Measurements from ENCODE around the gene CGGBP1. TPM values are rescaled to one million over a fixed set of nuclear protein-coding genes. Genes with fewer than 3 reads are reported as not detected.
"Not testable (repeated sequence)": the region's sequence is repeated elsewhere in the genome, so short reads cannot be mapped to it uniquely, and the experiment has no call there.

Gene CGGBP1
- total RNA-seq, 1 experiment from 2014 or later = 36.9 TPM

DNA sequence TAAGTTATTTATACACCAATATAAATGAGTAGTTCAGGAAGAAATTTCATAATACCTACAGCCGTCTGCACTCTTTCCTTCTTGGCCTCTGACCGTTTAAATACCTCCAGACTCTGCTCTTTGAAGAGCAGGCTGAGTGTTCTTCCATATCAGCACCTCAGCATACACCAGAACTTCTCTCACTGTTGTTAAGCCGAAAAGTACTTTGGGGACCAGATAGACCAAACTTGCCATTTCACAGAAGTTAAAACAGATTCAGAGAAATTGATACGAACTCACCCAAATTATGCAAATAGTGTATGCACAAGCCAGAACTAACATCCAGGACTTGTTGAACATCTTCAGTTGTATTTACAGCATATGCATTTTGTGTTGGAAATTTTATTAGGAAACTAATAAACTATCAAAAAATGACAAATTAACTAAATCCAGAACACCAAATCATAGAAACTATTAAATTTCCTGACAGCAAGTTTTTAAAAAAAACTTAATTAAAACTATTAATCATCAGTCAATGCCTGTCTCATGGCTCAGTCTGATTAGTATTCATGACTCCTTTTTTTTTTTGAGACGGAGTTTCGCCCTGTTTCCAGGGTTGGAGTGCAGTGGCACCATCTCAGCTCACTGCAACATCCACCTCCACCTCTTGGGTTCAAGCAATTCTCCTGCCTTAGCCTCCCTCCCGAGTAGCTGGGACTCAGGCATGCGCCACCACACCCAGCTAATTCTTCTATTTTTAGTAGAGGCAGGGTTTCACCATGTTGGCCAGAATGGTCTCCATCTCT, 24.1 kb downstream of the CGGBP1 start:
- DNase-seq (ENCODE audit: low read depth) = no peak

DNA sequence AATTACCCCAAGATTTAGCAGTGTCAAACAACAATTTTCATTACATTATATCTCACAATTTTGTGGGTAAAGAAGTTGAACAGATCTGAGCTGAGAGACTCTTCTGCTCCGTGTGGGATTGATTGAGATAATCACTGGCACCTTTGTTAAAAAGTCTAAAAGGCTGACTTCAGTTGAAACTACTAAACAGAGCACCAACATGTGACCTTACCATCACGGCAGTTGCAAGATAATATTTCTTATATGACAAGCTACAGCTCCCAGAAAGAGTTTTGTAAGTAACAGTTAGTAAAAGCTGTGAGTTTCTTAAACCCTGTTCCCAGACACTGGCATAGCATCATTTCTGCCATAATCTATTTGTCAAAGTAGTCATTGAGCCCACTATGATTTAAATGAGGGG, 25.0 kb downstream of the CGGBP1 start:
- no peak for DNase-seq (ENCODE audit: low read depth)

DNA sequence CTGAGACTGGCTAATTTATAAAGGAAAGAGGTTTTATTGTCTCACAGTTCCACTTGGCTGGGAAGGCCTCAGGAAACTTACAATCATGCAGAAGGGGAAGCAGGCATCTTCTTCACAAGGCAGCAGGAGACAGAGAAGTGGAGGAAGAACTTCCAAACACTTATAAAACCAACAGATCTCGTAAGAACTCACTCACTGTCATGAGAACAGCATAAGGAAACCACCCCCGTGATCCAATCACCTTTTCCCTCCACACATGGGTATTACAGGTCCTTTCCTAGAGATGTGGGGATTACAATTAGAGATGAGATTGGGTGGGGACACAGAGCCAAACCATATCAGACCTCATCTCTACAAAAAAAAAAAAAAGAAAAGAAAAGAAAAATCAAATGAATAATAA, 25.7 kb downstream of the CGGBP1 start:
- DNase-seq (ENCODE audit: low read depth) = no peak

DNA sequence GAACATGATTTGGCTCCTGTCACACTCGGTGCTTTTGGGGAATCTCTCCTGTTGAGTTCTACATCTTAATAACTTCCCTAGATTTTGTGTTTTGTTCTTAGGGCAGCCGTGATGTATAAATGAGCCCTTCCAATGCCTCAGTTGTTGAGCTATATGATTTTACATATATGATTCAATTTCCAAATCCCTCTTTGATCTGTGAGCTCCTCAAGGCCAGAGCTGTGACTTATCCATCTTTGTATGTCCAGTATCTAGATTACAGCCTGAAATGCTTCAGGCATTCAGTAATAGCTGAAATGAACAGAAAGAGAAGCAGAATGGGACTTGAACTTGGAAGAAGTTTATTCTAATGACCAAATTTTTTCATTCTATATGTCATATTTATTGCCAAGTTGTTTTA, 26.6 kb downstream of the CGGBP1 start:
- DNase-seq (ENCODE audit: low read depth) = no peak

DNA sequence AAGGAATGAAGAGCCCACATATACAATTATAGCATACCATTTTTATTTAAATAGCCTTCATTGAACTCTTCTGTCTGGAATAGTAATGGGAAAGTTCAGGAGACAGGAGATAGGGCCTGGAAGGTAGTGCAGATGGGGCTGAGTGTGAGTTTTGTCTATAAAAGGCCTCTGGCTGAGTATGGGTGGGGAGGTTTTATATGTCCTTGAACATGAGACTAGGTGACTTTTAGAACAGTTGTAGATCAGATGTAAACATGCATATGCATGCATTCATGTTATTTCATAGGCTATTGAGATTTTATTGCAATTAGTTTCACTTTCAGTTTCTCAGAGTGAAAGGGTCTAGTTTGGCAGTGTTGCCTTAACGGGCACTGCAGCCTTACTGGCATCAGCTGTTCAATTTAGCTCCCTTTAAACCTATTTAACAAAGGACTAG, 27.1 kb downstream of the CGGBP1 start:
- DNase-seq (ENCODE audit: low read depth) = peak; percentile 47

DNA sequence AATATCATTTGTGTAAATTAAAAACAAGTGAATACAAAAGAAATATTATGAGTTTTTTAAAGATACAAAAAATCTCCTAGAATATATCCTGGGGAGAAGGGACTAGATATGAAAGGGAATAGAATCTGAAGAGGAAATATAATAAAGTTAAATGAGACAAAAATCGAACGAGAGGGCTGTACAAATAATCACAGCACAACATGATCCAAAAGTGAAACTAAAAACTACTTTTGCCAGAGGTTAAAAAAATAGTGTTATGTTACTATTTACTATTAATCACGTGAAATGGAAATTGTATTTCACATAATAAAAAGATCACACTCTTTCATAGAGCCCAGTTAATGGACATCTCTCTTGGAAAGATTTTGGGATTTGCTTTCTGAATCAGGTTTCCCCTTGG, 28.6 kb downstream of the CGGBP1 start:
- DNase-seq (ENCODE audit: low read depth) = no peak

DNA sequence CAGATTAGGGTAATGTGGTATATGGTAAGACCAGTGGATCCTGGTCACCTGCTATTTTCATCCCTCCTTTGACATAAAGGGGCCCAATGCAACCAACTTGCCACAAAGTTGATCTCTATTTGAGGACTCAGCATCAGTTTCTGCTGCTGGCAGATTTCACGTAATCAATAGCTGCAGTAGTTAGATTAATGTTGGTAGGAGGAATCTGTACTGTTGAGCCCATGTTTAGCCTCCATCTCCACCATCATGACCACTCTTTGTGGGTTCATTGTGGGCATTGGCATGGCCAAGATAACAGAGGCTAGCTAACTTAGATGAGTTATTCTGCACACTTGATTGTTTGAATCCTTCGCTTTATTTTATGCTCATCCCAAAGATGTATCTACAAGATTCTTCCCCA, 29.9 kb downstream of the CGGBP1 start:
- DNase-seq (ENCODE audit: low read depth) = no peak

DNA sequence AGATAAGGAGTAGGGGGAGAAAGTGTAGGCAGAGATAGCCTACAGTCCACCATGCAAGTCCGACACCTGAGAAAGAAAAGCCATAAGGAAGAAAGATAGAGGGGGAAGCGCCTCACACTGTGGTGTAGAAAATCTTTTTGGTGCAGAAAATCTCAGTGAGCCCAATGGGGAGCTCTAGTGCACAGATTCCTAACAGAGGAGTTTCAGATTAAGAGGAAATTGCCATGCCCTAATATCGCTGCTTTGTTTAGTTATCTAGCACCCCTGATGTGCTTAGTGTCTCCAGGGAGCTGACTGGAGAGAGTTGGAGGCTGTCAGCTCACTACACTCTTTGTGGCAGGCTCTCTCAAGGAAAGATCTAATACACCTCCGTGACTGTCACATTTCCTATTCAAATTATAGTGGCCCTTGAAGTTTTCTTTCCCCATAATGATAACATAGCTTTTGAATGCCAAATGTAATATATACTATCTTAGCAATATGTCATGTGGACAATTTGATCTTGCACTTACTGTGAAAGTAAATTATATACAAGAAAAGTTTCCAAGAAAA, 33.7 kb downstream of the CGGBP1 start:
- DNase-seq (ENCODE audit: low read depth) = no peak

DNA sequence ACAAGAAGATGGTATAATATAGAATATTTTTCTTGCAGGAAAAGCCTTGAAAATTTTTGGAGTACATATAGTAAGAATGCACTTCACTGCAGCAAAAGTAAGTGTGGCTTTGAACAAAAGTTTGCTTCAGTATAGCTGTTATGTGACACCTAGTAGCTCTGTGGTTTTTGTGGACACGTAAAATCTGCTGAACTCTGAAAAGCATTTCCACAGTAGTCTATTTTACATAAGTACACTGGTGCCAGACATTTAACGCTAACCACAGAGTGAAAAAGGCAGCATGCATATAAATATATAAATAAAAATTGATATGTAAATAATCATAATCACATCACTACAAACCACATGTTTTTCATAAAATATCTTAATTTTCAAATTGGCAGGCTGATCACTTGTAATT, 39.8 kb downstream of the CGGBP1 start:
- peak; percentile 12 for DNase-seq (ENCODE audit: low read depth)

DNA sequence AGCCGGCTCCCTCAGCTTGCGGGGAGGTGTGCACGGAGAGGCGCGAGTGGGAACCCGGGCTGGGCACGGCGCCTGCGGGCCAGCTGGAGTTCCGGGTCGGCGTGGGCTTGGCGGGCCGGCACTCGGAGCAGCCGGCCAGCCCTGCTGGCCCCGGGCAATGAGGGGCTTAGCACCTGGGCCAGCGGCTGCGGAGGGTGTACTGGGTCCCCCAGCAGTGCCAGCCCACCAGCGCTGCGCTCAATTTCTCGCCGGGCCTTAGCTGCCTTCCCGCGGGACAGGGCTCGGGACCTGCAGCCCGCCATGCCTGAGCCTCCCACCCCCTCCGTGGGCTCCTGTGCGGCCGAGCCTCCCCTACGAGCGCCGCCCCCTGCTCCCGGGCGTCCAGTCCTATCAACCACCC, 43.1 kb downstream of the CGGBP1 start:
- DNase-seq (ENCODE audit: low read depth) = not testable (repeated sequence)

DNA sequence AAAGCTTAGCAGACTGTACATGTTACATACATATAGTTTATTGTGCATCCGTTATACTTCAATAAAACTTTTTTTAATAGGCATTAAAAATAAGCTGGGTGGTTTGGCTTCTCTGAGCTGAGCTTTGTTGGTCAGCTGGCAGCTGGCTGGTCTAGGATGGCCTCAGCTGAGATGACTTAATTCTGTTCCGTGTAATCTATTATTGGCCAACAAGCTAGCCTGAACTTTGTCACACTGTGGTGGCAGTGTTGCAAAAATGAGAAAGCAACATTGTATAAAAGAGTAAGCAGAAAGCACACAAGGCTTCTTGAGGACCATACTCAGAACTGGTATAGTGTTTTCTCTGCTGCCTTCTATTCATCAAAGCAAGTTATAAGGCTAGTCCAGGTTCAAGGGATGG, 45.2 kb downstream of the CGGBP1 start:
- DNase-seq (ENCODE audit: low read depth) = no peak

DNA sequence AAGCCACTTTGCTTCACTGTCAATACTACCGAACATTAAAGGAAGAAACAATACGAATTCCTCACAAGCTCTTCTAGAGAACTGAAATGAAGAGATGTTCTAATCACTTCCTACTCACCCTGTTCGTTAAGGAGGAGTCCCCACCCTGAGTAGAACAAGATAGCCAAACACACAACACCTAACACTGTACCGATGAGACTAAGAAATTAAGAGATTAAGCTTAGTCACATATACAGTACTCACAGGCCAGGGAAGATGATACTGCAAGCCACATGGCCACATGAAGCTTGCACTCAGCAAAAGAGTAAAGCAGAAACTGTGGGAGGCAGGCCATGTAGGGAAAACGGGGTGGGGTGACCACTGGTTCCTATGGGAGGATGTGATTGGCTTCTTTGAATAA, 48.0 kb downstream of the CGGBP1 start:
- DNase-seq (ENCODE audit: low read depth) = no peak

DNA sequence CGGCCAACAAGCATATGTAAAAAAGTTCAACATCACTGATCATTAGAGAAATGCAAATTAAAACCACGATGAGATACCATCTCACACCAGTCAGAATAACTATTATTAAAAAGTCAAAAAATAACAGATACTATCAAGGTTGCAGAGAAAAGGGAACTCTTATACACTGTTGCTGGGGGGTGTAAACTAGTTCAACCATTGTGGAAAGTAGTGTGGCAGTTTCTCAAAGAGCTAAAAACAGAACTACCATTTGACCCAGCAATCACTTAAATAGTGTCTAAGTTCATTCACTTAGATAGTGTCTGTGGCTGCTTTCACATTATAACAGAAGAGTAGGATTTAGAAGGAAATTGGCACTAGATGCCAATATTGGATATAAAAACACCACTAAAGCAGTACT, 49.7 kb downstream of the CGGBP1 start:
- no peak for DNase-seq (ENCODE audit: low read depth)

DNA sequence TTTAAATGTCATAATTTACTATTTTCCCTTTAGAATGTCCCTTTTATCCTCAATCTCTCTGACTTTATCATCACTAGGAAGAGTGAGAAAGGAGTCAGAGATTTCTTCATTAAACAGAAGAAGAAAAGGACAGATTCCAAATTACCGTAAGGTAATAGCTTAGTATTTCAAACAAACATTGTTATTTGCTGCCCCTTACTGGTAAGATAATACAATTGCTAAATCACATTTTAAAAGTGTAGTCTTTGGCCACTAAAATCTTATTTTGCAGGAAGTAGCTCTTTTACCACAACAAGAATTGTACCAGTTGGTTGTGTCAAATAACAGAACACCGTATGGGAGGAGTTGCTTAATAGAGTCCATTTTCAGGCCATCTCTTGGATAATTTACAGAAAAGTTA, 53.7 kb downstream of the CGGBP1 start:
- DNase-seq (ENCODE audit: low read depth) = peak; percentile 13

DNA sequence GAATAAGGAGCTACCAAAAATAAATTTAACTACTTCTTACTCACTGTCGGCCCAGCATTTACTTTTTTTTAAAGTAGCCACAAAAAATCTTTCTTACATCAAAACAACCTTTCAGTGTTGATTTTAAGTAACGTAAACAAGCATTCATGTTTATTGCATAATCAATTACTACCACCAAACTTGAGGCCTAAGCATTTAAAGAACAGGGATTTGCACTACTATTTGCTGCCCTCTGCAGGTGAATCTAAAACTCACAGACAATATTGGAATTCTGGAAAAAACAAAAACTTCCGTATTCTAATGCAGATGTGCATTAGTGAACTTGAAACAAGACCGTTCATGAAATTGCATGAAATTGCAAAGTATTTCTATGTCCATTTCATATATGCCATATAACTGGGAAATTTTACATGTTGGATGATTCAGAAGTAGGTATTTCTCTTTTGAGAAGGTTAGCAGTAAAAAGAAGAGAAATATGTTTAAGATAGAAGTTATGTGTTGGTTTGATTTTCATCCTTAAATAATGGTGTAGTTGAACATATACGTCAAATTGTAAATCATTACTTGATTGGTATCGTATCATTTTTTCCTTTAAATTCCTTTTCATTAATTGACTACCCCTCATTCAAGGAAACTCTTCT, 55.6 kb downstream of the CGGBP1 start:
- peak; percentile 26 for DNase-seq (ENCODE audit: low read depth)

DNA sequence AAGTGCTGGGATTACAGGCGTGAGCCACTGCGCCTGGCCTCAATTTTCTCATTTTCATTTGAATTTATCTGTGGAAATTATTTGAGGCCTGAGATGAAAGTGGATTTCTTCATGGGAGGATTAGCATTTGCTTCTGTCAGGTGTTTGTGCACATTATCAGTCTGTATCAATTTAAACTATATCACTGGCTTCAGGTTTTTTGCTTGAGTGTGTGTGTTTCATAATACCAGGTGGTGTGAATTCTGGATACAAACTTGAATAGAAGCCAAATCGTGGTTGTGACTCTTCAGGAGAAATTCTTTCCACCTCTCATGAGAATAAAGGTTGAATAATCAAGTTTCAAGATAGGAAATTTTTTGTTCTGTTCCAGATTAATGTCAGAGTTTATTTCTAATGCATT, 56.4 kb downstream of the CGGBP1 start:
- no peak for DNase-seq (ENCODE audit: low read depth)

Other genes starting within 250 kb of the CGGBP1 start
- 6.8 and 7.8 TPM in 2 replicates for gene ZNF654, start 250 bp upstream of the CGGBP1 start, total RNA-seq (2014; rRNA removed; shearing (Covaris generic))
- 15.2 and 21.1 TPM in 2 replicates for gene C3orf38, start 91.0 kb upstream of the CGGBP1 start, total RNA-seq (2014; rRNA removed; shearing (Covaris generic))